Naive thymus-derived CD8-positive, alpha-beta T cell (primary cell): ENCODE results near the gene GALNT10. TPM values are rescaled to one million over a fixed set of nuclear protein-coding genes. Genes with fewer than 3 reads are reported as not detected.

Experiments used
- ATAC-seq, 2 donors: fragments of 150-1000 bp; cut with Tn5 transposase in 1 of 2; sonication (Bioruptor Pico), chemical (Tn5 transposase) in 1 of 2; 1 replicate in 1 of 2; 2 replicates in 1 of 2; pipeline ENCODE4 v1.10.0; 2021; ENCODE audit warnings: mild to moderate bottlenecking in 2 of 2, moderate library complexity in 2 of 2
- POLR2A ChIA-PET: fragments of 350-600 bp; sonication (Branson Sonifier 250); formaldehyde crosslinking; loops from one replicate; lab custom pipeline; 2021; ENCODE audit warnings: antibody characterized with exemption; lab: Charles Lee
- DNase-seq, 10 donors: peaks; one replicate each; pipeline versions ENCODE4 v3.0.0 to v3.0.0-alpha.2; 2020 to 2022
- H3K27ac Mint-ChIP-seq, 10 donors: one replicate each; pipeline ENCODE4 v1.8.0; 2020 to 2022; ENCODE audit warnings: mild to moderate bottlenecking in 10 of 10, mixed read lengths in 10 of 10, moderate library complexity in 4 of 10, inconsistent platforms in 1 of 10
- H3K27me3 Mint-ChIP-seq, 5 donors: one replicate each; pipeline ENCODE4 v1.8.0; 2021 to 2022; ENCODE audit warnings: mixed read lengths in 5 of 5
- H3K36me3 Mint-ChIP-seq, 3 donors: one replicate each; pipeline ENCODE4 v1.8.0; 2020 to 2022; ENCODE audit warnings: mixed read lengths in 3 of 3, mild to moderate bottlenecking in 2 of 3, inconsistent platforms in 1 of 3
- H3K4me1 Mint-ChIP-seq, 4 donors: one replicate each; pipeline ENCODE4 v1.8.0; 2021 to 2022; ENCODE audit warnings: mixed read lengths in 4 of 4
- H3K4me3 Mint-ChIP-seq, 10 donors: one replicate each; pipeline ENCODE4 v1.8.0; 2020 to 2022; ENCODE audit warnings: mild to moderate bottlenecking in 10 of 10, mixed read lengths in 10 of 10, moderate library complexity in 6 of 10, inconsistent platforms in 1 of 10
- H3K9me3 Mint-ChIP-seq, 9 donors: one replicate each; pipeline ENCODE4 v1.8.0; 2020 to 2022; ENCODE audit warnings: mixed read lengths in 9 of 9, mild to moderate bottlenecking in 3 of 9, inconsistent platforms in 1 of 9, moderate library complexity in 1 of 9
- polyA plus RNA-seq, 3 donors: library from polyadenylated mRNA; unstranded; fragments of 300-500 nt; fragmentation: Illumina TruSeq; gene quantifications; one replicate each; pipeline ENCODE4 v1.2.3, GENCODE V29; 2021
- total RNA-seq, 8 experiments: library from RNA in 2 of 8; stranded (reverse) in 2 of 8; gene quantifications; one replicate each; pipeline ENCODE4 v1.2.3 and lab custom pipeline; 2021 to 2026

Gene GALNT10
- total and polyA plus RNA-seq, 5 experiments from 2014 or later: 6.9 to 51.1 (median 15.8) TPM

DNA sequence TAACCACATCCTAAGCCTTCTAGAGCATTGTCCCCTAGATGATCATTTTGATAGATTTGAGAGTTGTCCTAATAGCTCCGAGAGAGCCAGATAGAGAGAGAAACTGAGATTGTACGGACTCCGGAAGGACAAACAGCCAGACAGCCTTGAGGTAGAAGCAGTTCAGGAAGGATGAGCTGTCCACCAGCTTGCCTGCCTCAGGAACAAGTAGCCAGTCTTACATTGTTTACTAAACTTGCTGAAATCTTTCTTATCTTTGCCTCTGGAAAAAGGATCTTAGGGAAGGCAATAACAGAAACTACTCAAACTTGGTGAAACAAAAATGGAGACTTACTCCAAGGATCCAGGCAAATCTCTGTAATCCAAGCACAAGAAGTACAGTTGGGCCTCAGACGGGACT, 216.3 kb downstream of the GALNT10 start:
- ATAC-seq: no peak
- Mint-ChIP-seq H3K36me3 (peaks cover 0 to 7% (median 4%) of the 10 kb centered on the region in 3 donors), H3K4me1 (peaks cover 2 to 17% (median 11%) of the 10 kb centered on the region in 4 donors)

DNA sequence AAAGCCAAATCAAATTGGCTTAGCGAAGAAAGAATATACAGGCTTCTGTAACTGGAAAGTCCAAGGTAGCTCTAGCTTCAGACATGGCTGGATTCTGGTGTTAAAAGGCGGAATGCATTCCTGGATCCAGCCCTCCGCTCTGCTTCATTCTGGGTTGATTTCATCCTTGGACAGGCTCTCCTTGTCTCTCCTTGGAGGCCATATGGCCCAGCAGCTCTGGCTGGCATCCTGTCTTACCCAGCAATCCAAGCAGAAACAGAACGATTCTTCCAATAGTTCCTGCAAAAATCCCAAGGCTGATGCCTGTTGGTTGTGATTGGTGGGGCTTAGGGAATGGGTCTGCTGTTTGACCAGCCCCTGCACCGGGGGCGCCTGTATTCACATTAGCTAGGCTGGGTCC, 218.3 kb downstream of the GALNT10 start:
- H3K36me3 Mint-ChIP-seq: peaks cover 0 to 18% (median 4%) of the 10 kb centered on the region in 3 donors
- H3K27me3 Mint-ChIP-seq: no peaks in the 10 kb centered on the region
- H3K27ac Mint-ChIP-seq: no peak overlapping the region
- peaks cover 2 to 17% (median 11%) of the 10 kb centered on the region in 4 donors for H3K4me1 Mint-ChIP-seq
- ATAC-seq (no peak), DNase-seq (no peak)
- POLR2A ChIA-PET: no interaction called here
- no peak overlapping the region for H3K4me3 Mint-ChIP-seq
- no peaks in the 10 kb centered on the region for H3K9me3 Mint-ChIP-seq

More for the DNA sequence above, 216.3 kb downstream of the GALNT10 start:
- Mint-ChIP-seq H3K9me3 (no peaks in the 10 kb centered on the region), H3K27me3 (no peaks in the 10 kb centered on the region), H3K27ac (no peak overlapping the region), H3K4me3 (no peak overlapping the region)
- DNase-seq: no peak
- POLR2A ChIA-PET: no interaction called here

DNA sequence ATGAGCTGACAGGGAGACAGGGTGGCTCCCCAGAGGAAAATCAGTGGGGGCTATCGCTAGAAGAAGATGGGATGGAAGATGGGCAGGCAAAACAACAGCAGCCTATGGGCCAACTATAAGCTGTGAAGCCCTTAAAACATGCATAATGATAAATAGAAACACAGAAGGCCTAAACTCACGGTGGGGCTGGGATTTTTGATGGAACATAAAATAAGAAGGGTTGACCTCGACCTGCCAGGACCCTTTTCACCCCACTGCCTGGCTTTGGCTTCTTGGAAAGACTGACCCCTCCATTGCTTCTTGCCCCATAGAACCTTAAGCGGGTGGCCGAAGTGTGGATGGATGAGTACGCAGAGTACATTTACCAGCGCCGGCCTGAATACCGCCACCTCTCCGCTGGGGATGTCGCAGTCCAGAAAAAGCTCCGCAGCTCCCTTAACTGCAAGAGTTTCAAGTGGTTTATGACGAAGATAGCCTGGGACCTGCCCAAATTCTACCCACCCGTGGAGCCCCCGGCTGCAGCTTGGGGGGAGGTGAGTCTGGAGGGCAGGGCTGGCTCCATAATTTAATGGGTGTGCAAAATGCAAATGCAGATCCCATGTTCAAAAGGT, 218.8 kb downstream of the GALNT10 start:
- Mint-ChIP-seq H3K36me3 (peaks cover 0 to 18% (median 4%) of the 10 kb centered on the region in 3 donors), H3K27ac (no peak overlapping the region), H3K4me3 (no peak overlapping the region), H3K9me3 (no peaks in the 10 kb centered on the region), H3K27me3 (no peaks in the 10 kb centered on the region), H3K4me1 (peaks cover 2 to 13% (median 10%) of the 10 kb centered on the region in 4 donors)
- POLR2A ChIA-PET: no interaction called here
- no peak for ATAC-seq
- DNase-seq: no peak

DNA sequence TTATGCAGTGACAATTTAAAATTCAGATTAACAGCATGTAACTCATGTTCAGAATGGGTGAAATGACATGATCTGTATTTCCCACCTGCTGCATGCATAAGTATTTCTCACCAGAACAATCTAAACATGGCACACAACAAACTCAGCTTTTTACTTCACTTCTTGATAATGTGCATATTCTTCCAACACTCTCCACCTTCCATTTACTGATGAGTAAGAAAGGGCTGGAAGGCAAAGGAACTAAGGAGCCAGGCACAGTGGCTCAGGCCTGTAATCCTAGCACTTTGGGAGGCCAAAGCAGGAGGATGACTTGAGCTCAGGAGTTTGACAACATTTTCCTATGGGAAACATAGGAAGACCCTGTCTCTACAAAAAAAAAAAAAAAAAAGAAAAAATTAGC, 219.5 kb downstream of the GALNT10 start:
- ATAC-seq: no peak
- Mint-ChIP-seq H3K27me3 (no peaks in the 10 kb centered on the region), H3K9me3 (no peaks in the 10 kb centered on the region), H3K4me1 (peaks cover 2 to 9% (median 6%) of the 10 kb centered on the region in 4 donors), H3K4me3 (no peak overlapping the region), H3K27ac (peak overlapping the region in 1 of 10 donors; percentile 9), H3K36me3 (peaks cover 0 to 19% (median 4%) of the 10 kb centered on the region in 3 donors)
- POLR2A ChIA-PET: no interaction called here
- no peak for DNase-seq

DNA sequence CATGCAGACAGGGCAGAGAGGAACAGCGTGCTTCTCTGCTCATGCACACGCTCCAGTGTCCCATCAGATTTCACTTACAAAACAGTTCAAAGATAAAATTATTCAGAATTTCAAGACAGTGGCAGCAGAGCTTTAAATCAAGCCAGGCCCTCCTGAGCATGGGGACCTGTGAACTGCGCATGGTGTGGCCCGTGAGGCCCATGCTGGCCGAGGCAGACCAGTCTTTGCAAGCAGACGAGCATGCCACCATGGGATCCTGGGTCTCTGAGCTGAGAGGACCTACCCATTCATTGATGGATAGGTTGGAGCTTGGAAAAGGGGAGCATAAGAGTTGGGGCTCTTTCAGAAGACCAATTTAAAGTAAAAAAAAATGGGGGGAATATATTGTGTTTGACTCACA, 220.3 kb downstream of the GALNT10 start:
- Mint-ChIP-seq H3K27ac (no peak overlapping the region), H3K27me3 (no peaks in the 10 kb centered on the region)

DNA sequence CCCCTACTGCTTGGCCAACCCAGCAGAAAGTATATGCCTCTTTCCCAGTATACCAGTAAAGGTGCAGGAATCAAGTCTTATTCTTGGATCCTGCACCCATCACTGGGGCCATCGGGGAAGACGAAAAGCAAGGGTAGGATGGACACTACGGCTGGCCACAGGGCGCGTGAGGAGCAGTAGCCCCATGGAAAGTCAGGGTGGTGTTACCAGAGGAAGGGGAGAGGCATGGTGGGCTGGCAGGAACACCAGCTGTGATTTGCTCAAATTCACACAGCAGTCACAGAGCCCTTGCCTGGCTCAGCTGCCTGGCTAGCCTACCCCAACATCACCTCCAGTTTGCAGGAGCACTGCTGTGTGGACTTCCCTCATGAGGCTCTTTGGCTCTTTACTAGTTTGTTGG, 220.8 kb downstream of the GALNT10 start:
- peaks cover 0 to 22% (median 4%) of the 10 kb centered on the region in 3 donors for H3K36me3 Mint-ChIP-seq
- peak overlapping the region in 1 of 10 donors; percentile 44 for H3K27ac Mint-ChIP-seq
- no peak overlapping the region for H3K4me3 Mint-ChIP-seq
- DNase-seq: no peak
- POLR2A ChIA-PET: no interaction called here
- peaks cover 0 to 2% (median 0%) of the 10 kb centered on the region in 4 donors for H3K4me1 Mint-ChIP-seq
- no peaks in the 10 kb centered on the region for H3K9me3 Mint-ChIP-seq
- no peak for ATAC-seq
- no peaks in the 10 kb centered on the region for H3K27me3 Mint-ChIP-seq

More for the DNA sequence above, 220.3 kb downstream of the GALNT10 start:
- no peak for ATAC-seq
- Mint-ChIP-seq H3K4me3 (no peak overlapping the region), H3K36me3 (peaks cover 0 to 22% (median 4%) of the 10 kb centered on the region in 3 donors), H3K9me3 (no peaks in the 10 kb centered on the region), H3K4me1 (peaks cover 0 to 2% (median 0%) of the 10 kb centered on the region in 4 donors)
- POLR2A ChIA-PET: no interaction called here
- DNase-seq: no peak

DNA sequence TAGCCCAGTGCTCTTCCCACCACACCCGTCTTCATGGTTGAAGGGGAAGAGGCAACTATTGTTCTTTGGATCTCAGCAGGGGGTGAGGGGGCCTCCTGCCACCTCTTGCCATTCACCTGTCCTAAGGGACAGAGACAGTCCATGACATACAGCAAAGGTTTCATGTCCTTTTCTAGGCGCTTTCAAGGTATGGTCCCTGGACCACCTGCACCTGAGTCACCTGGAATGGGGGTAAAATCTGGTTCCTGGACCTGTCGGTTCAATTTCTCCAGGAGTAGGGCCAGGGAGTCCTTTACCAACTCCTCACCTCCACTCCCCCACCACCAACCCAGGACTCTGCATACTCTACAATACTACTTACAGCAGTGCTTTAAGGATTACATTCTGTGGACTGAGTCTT, 221.8 kb downstream of the GALNT10 start:
- H3K27me3 Mint-ChIP-seq: no peaks in the 10 kb centered on the region
- POLR2A ChIA-PET: no interaction called here
- H3K36me3 Mint-ChIP-seq: peaks cover 0 to 25% (median 4%) of the 10 kb centered on the region in 3 donors
- DNase-seq (no peak), ATAC-seq (no peak)
- no peak overlapping the region for H3K4me3 Mint-ChIP-seq
- peaks cover 0 to 2% (median 0%) of the 10 kb centered on the region in 4 donors for H3K4me1 Mint-ChIP-seq
- H3K9me3 Mint-ChIP-seq: no peaks in the 10 kb centered on the region
- no peak overlapping the region for H3K27ac Mint-ChIP-seq

DNA sequence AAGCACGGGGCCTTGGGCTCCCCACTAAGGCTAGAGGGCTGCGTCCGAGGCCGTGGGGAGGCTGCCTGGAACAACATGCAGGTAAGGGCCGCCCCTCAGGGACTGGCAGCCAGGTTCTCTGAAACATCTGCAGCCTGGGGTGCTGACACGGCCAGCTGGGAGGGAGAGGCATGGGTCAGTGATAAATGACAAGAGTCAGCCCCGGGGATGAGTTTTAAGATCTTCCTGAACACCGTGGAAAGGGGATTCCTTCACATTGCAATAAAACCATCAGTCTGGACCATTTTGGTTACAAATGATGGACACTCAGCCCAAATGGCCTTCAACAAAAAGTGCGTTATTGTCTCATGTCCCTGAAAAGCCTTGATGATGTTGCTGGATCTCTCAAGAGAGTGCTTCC, 222.4 kb downstream of the GALNT10 start:
- H3K4me3 Mint-ChIP-seq: no peak overlapping the region
- peak overlapping the region in 1 of 10 donors; percentile 67 for H3K27ac Mint-ChIP-seq
- no peaks in the 10 kb centered on the region for H3K27me3 Mint-ChIP-seq
- DNase-seq (no peak), ATAC-seq (no peak)
- POLR2A ChIA-PET: no interaction called here
- no peaks in the 10 kb centered on the region for H3K9me3 Mint-ChIP-seq
- H3K4me1 Mint-ChIP-seq: peaks cover 0 to 2% (median 0%) of the 10 kb centered on the region in 4 donors
- H3K36me3 Mint-ChIP-seq: peaks cover 0 to 25% (median 4%) of the 10 kb centered on the region in 3 donors

DNA sequence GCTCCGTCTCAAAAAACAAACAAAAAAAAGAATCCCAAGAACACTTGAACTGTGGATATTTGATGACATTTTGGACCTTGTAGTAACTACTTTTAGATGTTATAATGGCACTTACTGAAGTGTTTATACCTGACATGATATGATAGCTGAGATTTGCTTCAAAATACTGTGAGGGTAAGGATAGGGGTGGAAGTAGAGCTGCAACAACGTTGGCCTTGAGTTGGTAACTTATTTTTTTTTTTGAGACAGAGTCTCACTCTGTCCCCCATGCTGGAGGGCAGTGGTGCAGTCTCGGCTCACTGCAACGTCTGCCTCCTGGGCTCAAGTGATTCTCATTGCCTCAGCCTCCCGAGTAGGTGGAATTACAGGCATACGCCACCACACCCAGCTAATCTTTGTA, 224.6 kb downstream of the GALNT10 start:
- Mint-ChIP-seq H3K36me3 (peaks cover 0 to 34% (median 5%) of the 10 kb centered on the region in 3 donors), H3K4me1 (peaks cover 0 to 2% (median 0%) of the 10 kb centered on the region in 4 donors), H3K9me3 (peaks cover 0 to 1% (median 0%) of the 10 kb centered on the region in 9 donors), H3K4me3 (no peak overlapping the region), H3K27me3 (no peaks in the 10 kb centered on the region), H3K27ac (no peak overlapping the region)
- DNase-seq (no peak), ATAC-seq (no peak)
- POLR2A ChIA-PET: no interaction called here

DNA sequence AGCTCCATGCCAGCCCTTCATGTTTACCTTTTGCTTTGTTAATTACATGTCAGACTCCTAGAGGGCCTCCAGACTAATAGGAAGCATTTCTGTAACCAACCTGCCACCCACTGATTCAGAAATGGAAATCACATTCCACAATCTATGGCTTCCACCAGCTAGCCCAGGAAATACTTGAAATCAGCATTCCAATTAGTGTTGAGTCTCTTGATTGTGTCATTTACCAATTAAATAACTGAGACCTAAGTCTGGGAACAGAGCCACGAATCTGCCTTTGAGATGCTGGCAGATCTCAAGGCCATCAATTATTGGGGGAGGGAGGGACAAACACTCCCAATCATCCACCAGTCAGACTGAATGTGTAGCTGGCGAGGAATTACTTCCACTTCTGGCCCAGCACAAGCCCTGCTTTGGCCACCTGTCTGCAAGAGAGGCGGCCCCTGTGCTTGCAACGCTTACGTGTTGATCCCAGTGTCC, 227.8 kb downstream of the GALNT10 start:
- Mint-ChIP-seq H3K27ac (peak overlapping the region in 3 of 10 donors; percentile 32 to 66 (median 36)), H3K4me3 (no peak overlapping the region), H3K4me1 (peaks cover 0 to 8% (median 4%) of the 10 kb centered on the region in 4 donors), H3K36me3 (peaks cover 6 to 33% (median 18%) of the 10 kb centered on the region in 3 donors), H3K27me3 (no peaks in the 10 kb centered on the region), H3K9me3 (peaks cover 0 to 7% (median 0%) of the 10 kb centered on the region in 9 donors)
- DNase-seq: no peak
- POLR2A ChIA-PET: no interaction called here
- ATAC-seq: no peak

DNA sequence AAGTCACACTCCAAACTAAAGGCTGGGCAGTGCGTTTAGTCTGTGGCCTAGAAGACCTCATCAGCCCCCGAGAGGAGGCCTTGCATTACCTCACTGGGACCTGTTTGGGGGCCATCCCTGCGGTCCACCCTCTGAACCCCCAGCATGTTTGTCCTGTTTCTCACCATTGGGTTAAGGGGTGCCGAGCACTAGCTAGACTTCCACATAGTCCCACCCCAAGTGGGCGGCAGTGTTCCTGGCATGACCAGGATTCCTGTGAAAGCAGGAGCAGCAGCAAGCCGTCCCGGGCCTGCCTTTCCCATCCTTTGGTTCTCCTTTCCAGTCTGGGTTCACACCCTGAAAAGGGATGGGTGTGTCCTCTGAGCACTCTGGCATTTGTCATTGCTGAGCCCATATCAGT, 228.7 kb downstream of the GALNT10 start:
- no peak for ATAC-seq
- no peak for DNase-seq
- H3K36me3 Mint-ChIP-seq: peaks cover 14 to 34% (median 25%) of the 10 kb centered on the region in 3 donors
- no peak overlapping the region for H3K27ac Mint-ChIP-seq
- peaks cover 4 to 12% (median 8%) of the 10 kb centered on the region in 4 donors for H3K4me1 Mint-ChIP-seq
- H3K4me3 Mint-ChIP-seq: no peak overlapping the region
- no peaks in the 10 kb centered on the region for H3K27me3 Mint-ChIP-seq
- POLR2A ChIA-PET: no interaction called here
- H3K9me3 Mint-ChIP-seq: peaks cover 0 to 9% (median 0%) of the 10 kb centered on the region in 9 donors

DNA sequence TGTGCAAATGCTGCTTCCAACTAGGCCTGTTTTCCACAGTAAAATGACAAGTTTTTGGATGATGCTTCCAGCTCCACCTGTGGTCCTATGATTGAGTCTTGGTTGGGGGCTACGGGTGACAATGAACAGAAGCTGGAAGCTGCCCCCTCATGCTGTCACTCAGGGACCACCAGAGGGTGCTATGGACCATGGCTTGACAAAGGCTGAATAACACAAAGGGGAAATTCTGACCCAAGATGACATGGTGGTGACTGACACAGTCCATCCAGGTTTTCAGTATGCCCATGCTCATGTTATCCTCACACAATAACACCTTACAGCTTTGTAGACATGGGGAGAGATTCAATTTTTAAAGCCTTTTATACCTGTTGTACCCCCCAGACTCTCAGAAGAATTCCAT, 231.3 kb downstream of the GALNT10 start:
- Mint-ChIP-seq H3K4me1 (peaks cover 6 to 17% (median 9%) of the 10 kb centered on the region in 4 donors), H3K9me3 (peaks cover 0 to 9% (median 0%) of the 10 kb centered on the region in 9 donors), H3K4me3 (no peak overlapping the region), H3K27ac (peak overlapping the region in 1 of 10 donors; percentile 39), H3K36me3 (peaks cover 14 to 31% (median 31%) of the 10 kb centered on the region in 3 donors), H3K27me3 (no peaks in the 10 kb centered on the region)
- ATAC-seq: peak in 1 of 2 donors; percentile 41
- peak in 3 of 10 donors; percentile 6 to 17 (median 16) for DNase-seq
- POLR2A ChIA-PET: interaction anchor here (0.6 kb wide), 1 partner anchor 347 kb away, joined by 7 read pairs; no protein-coding TSS in a partner anchor

DNA sequence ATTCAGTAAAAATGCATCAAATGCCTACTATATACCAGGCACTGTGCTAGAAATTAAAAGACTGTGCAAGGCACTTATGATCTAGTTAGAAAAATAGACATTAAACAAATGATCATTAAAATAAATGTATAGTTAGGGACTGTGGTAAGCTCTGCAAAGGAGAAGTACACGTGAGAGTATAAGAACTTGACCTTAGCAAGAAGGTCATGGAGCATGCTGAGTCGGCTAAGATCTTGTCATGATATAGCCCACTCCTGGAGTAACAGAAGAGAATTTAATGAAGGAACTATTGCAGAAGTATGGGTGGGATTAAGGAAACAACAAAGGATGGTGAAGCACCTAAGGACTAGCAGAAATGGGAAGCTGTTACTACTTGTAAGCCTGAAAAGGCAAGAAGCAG, 231.8 kb downstream of the GALNT10 start:
- POLR2A ChIA-PET: interaction anchor here (0.6 to 1.5 kb wide), 2 partner anchors 232 to 347 kb away, joined by 4 to 7 read pairs; partner anchors contain the start of gene GALNT10
- no peak for DNase-seq
- Mint-ChIP-seq H3K36me3 (peaks cover 18 to 34% (median 31%) of the 10 kb centered on the region in 3 donors), H3K27ac (no peak overlapping the region), H3K4me3 (no peak overlapping the region), H3K9me3 (peaks cover 0 to 9% (median 0%) of the 10 kb centered on the region in 9 donors), H3K4me1 (peaks cover 6 to 17% (median 9%) of the 10 kb centered on the region in 4 donors), H3K27me3 (no peaks in the 10 kb centered on the region)
- ATAC-seq: no peak
